HS-5 (cell line): ENCODE results near the gene UBE2V1.
A peak's percentile ranks its signal among the peaks of the same experiment; 100 is the strongest.
"Not testable (repeated sequence)": the region's sequence is repeated elsewhere in the genome, so short reads cannot be mapped to it uniquely, and the experiment has no call there.

Experiments
- DNase-seq: peaks from one replicate; pipeline ENCODE4 v3.0.0-alpha.2; 2012; ENCODE audit warnings: low read depth

UBE2V1 gene

GRCh38 chr20:50115041-50115512 is 2.1 kb upstream of the UBE2V1 start:
- DNase-seq = no peak

GRCh38 chr20:50113420-50114224 is 672 bp upstream of the UBE2V1 start:
- DNase-seq = no peak

GRCh38 chr20:50111829-50112495 is 988 bp downstream of the UBE2V1 start:
- no peak for DNase-seq

GRCh38 chr20:50111120-50111828 is 1.7 kb downstream of the UBE2V1 start:
- peak; percentile 88 for DNase-seq

- no peak for DNase-seq
Measured at GRCh38 chr20:50110141-50111047, 2.6 kb downstream of the UBE2V1 start.

GRCh38 chr20:50108556-50109235 is 4.3 kb downstream of the UBE2V1 start:
- DNase-seq = no peak

- DNase-seq = no peak
Measured at GRCh38 chr20:50107796-50108331, 5.1 kb downstream of the UBE2V1 start.

GRCh38 chr20:50107086-50107660 is 5.8 kb downstream of the UBE2V1 start:
- no peak for DNase-seq

GRCh38 chr20:50106669-50107068 is 6.3 kb downstream of the UBE2V1 start:
- DNase-seq = not testable (repeated sequence)

- peak; percentile 100 for DNase-seq
Measured at GRCh38 chr20:50103464-50104107, 9.4 kb downstream of the UBE2V1 start.

GRCh38 chr20:50102551-50102950 is 10.4 kb downstream of the UBE2V1 start:
- not testable (repeated sequence) for DNase-seq

GRCh38 chr20:50101887-50102286 is 11.1 kb downstream of the UBE2V1 start:
- DNase-seq = no peak

- no peak for DNase-seq
Measured at GRCh38 chr20:50101281-50101680, 11.7 kb downstream of the UBE2V1 start.

GRCh38 chr20:50100552-50100951 is 12.4 kb downstream of the UBE2V1 start:
- DNase-seq = no peak

- no peak for DNase-seq
Measured at GRCh38 chr20:50099565-50099991, 13.4 kb downstream of the UBE2V1 start.

- DNase-seq = no peak
Measured at GRCh38 chr20:50099113-50099512, 13.8 kb downstream of the UBE2V1 start.

- DNase-seq = no peak
Measured at GRCh38 chr20:50098259-50098658, 14.7 kb downstream of the UBE2V1 start.

GRCh38 chr20:50097843-50098242 is 15.1 kb downstream of the UBE2V1 start:
- no peak for DNase-seq

GRCh38 chr20:50096237-50096636 is 16.7 kb downstream of the UBE2V1 start:
- DNase-seq = no peak
